Pancreas (tissue), 10 donors: ENCODE measurements around the gene KCTD5. TPM values are rescaled to one million over a fixed set of nuclear protein-coding genes. Genes with fewer than 3 reads are reported as not detected.

ENCODE experiments used
- ATAC-seq, 4 donors: fragments of 200-7000 bp; cut with Tn5 transposase; one replicate each; pipeline versions ENCODE4 v1.8.0 to v1.9.1; 2020; ENCODE audit warnings: mild to moderate bottlenecking in 4 of 4, moderate library complexity in 4 of 4
- DNase-seq, 6 donors: peaks; one replicate each; pipeline ENCODE4 v3.0.0-alpha.2; 2020
- FAIRE-seq: peaks from 2 replicates; lab custom pipeline; 2012; peaks lifted over from hg19 to GRCh38; lab: Jason Lieb, UNC
- H3K27ac ChIP-seq, 4 donors: fragments of 200-600 bp; sonication (generic); 1 replicate in 3 of 4; 2 replicates in 1 of 4; pipeline versions ENCODE4 v1.5.0 to v1.8.0; 2020
- H3K27me3 ChIP-seq, 4 donors: fragments of 200-600 bp; one replicate each; pipeline ENCODE4 v1.8.0; 2021
- H3K36me3 ChIP-seq, 3 donors: fragments of 200-600 bp; sonication (generic) in 1 of 3; one replicate each; pipeline versions ENCODE4 v1.5.0 to v1.8.0; 2020 to 2021
- H3K4me1 ChIP-seq, 3 donors: fragments of 200-600 bp; one replicate each; pipeline ENCODE4 v1.8.0; 2021
- H3K4me3 ChIP-seq, 4 donors: fragments of 200-600 bp; sonication (generic) in 2 of 4; one replicate each; pipeline versions ENCODE4 v1.5.0 to v1.8.0; 2020 to 2021
- H3K9me3 ChIP-seq, 4 donors: fragments of 200-600 bp; one replicate each; pipeline ENCODE4 v1.8.0; 2021
- WGBS, 2 donors: extraction: QIAGEN DNeasy Blood & Tissue Kit; methylation state at CpG; one replicate each; pipeline ENCODE4 v1.1.7; 2013; 5-methylcytosine and 5-hydroxymethylcytosine counted together
- intact Hi-C, 3 donors: fragments of 100-400 bp; cut with DNase I; formaldehyde crosslinking; loops; one replicate each; pipeline versions ENCODE4 v1.11.1 to v1.14.2; 2022
- polyA plus RNA-seq, 2 donors: library from polyadenylated mRNA; stranded (reverse); fragments of 200-250 nt; gene quantifications; one replicate each; pipeline ENCODE4 v1.2.3, GENCODE V29; 2013
- total RNA-seq, 6 donors: library from RNA; stranded (reverse); fragmentation: NEBNext Ultra II Directional in 4 of 6; extraction: Animal tissue kit (Norgen Biotek cat#: 25700) in 4 of 6; gene quantifications; one replicate each; pipeline versions ENCODE4 v1.2.1 to v1.2.4, GENCODE V29; 2021 to 2023
- TF ChIP-seq, protein P1 (sequence below), 4 donors: fragments of 200-600 bp; sonication (generic) in 3 of 4; IDR thresholded peaks; one replicate each; pipeline versions ENCODE4 v1.5.0 to v1.8.0; 2021; ENCODE audit warnings: antibody characterized with exemption in 4 of 4
- donor health status: healthy with polysubstance abuse.
- donor health status: DM: no; HTN: no; CAD: no; lungs with moderate emphysema.
- donor health status: DM: no; HTN: no; CAD: no.
- donor health status: control.
- donor health status: control.
- donor health status: Bipolar disorder and iron deficiency.
- donor health status: DM: yes; HTN: yes; CAD: no.
- donor health status: DM: no; HTN: no; CAD: no.
- donor health status: DM: no; HTN: no; CAD: no.
- donor health status: DM: yes; HTN: yes; CAD: no.

Gene KCTD5
- total and polyA plus RNA-seq, 8 donors: 4.5 to 8.9 (median 6.7) TPM

DNA sequence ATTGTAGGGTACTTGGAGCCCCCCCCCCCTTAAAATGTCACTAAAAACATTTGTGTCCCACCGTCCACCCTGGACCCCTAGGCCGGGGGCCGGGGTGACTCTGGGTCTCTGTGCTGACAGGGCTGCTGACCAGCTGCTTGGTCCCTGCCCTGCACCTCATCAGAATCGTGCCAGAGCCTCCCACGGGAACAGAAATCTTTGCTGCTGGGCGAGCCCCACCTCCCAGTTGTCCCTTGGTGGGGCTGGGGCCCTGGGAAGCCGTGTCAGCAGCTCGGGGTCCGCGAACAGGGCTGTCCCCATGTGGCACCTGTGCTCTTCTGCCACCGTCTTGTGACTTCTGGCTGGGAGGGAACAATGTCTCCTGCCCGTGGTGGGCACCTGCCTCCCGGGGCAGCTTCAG, 18.5 kb downstream of the KCTD5 start:
- Histone ChIP-seq H3K9me3 (no peaks in the 10 kb centered on the region), H3K4me3 (no peak overlapping the region), H3K36me3 (peaks cover 0 to 34% (median 10%) of the 10 kb centered on the region in 3 donors), H3K4me1 (no peaks in the 10 kb centered on the region), H3K27me3 (no peaks in the 10 kb centered on the region), H3K27ac (no peak overlapping the region)
- intact Hi-C loops: no loop called here
- TF ChIP-seq, protein P1, sequence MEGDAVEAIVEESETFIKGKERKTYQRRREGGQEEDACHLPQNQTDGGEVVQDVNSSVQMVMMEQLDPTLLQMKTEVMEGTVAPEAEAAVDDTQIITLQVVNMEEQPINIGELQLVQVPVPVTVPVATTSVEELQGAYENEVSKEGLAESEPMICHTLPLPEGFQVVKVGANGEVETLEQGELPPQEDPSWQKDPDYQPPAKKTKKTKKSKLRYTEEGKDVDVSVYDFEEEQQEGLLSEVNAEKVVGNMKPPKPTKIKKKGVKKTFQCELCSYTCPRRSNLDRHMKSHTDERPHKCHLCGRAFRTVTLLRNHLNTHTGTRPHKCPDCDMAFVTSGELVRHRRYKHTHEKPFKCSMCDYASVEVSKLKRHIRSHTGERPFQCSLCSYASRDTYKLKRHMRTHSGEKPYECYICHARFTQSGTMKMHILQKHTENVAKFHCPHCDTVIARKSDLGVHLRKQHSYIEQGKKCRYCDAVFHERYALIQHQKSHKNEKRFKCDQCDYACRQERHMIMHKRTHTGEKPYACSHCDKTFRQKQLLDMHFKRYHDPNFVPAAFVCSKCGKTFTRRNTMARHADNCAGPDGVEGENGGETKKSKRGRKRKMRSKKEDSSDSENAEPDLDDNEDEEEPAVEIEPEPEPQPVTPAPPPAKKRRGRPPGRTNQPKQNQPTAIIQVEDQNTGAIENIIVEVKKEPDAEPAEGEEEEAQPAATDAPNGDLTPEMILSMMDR (IDR thresholded peaks at IDR 0.05): no peak
- DNase-seq (peak in 2 of 6 donors; percentile 12 to 40), FAIRE-seq (no peak), ATAC-seq (no peak)
- 87 to 90% methylated on average over 11 to 13 of the region's 13 CpGs for WGBS, 2 donors

DNA sequence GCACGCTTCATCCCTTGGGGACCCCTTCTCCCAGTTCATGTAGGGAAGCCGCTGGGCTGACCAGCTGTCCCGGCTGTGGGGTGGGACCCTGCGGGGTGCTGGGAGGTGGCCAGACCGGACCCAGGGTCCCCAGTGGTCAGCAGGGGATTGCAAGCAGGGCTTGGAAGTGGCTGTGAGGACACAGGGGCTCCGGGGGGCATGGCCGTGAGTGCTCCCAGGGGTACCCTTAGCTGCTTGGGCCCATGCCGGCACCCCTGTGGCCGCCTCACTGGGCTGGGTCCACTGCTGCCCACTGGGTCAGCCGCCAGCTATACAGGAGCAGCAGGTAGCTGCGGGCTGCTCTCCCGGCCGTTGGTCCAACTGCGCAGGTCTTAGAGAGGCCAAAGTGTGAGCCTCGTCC, 18.9 kb downstream of the KCTD5 start:
- Histone ChIP-seq H3K27me3 (no peaks in the 10 kb centered on the region), H3K4me1 (no peaks in the 10 kb centered on the region), H3K36me3 (peaks cover 0 to 34% (median 10%) of the 10 kb centered on the region in 3 donors), H3K9me3 (no peaks in the 10 kb centered on the region), H3K27ac (no peak overlapping the region), H3K4me3 (no peak overlapping the region)
- FAIRE-seq (no peak), DNase-seq (peak in 2 of 6 donors; percentile 18 to 56), ATAC-seq (no peak)
- intact Hi-C loops: no loop called here
- TF ChIP-seq, protein P1 (IDR thresholded peaks at IDR 0.05): no peak
- WGBS, 2 donors: 95 to 96% methylated on average over 13 to 15 of the region's 15 CpGs

DNA sequence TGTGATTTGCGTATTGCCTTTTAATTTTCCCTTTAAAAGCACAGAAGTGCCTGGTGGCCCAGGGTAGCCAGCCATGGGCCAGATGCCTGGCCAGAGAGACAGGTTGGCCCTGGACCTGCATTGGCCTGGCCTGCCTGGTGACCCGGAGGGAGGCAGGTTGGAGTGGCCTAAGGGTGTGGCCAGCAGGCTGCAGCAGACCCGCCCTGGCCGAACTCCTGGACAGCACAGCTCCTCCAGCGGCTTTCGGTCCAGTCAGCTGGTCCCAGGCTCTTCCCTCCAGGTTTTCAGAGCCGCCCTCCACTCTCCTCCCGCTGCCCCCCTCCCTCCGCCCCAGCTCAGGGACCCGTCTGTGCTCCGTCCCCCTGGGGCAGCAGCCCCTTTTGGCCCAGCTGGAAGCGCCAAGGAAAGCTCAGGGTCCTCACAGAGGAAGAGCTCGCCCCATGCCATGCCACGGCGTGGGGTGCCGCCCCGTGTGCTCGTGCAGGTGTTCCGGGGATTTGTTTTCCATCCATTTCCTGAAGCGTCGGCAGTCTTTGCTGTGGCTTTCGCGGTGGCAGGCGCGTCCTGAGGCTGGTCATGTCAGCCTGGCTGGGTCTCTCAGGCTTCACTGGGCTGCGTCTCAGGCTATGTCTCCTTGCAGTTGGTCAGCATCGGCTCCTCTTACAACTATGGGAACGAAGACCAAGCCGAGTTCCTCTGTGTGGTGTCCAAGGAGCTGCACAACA, 19.6 kb downstream of the KCTD5 start:
- no peak overlapping the region for H3K27ac ChIP-seq
- WGBS, 2 donors: 94% methylated on average over 26 to 29 of the region's 29 CpGs
- no peak for FAIRE-seq

DNA sequence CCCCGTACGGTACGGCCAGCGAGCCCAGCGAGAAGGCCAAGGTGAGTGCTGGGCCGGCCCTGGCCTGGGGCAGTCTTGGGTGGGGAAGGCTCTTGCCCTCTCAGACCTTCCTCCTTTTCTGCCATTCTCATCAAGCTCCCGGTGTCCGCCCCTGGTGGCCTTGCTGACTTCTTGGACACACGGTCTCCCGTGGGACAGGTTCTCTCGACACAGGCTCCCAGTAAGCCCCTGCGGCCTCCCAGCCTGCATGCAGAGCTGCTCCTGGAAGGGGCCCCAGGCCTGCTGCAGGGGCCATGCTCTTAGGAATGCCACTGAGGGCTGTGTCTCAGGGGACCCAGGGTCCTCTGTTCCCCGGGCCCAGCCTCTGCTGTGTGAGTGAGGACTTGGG, 20.1 kb downstream of the KCTD5 start:
- no peak overlapping the region for H3K4me3 ChIP-seq
- ATAC-seq (no peak), DNase-seq (peak in 2 of 6 donors; percentile 24 to 70), FAIRE-seq (no peak)
- WGBS, 2 donors: 95 to 98% methylated on average over 13 of the region's 13 CpGs
- intact Hi-C loops: no loop called here
- TF ChIP-seq, protein P1 (IDR thresholded peaks at IDR 0.05): no peak
- no peaks in the 10 kb centered on the region for H3K9me3 ChIP-seq
- peaks cover 0 to 34% (median 10%) of the 10 kb centered on the region in 3 donors for H3K36me3 ChIP-seq
- H3K27me3 ChIP-seq: no peaks in the 10 kb centered on the region
- H3K27ac ChIP-seq: no peak overlapping the region
- no peaks in the 10 kb centered on the region for H3K4me1 ChIP-seq

More for the DNA sequence above, 19.6 kb downstream of the KCTD5 start:
- Histone ChIP-seq H3K4me1 (no peaks in the 10 kb centered on the region), H3K27me3 (no peaks in the 10 kb centered on the region), H3K4me3 (no peak overlapping the region), H3K9me3 (no peaks in the 10 kb centered on the region), H3K36me3 (peaks cover 0 to 34% (median 10%) of the 10 kb centered on the region in 3 donors)
- TF ChIP-seq, protein P1 (IDR thresholded peaks at IDR 0.05): no peak
- intact Hi-C loops: no loop called here
- ATAC-seq: no peak
- peak in 2 of 6 donors; percentile 10 to 52 for DNase-seq
